HL-60/S4 treated with retinoic acid at 250 ng/mL for 4 days and 3 days (cell line): ENCODE data around the gene TBCE.

Experiments used
- in situ Hi-C: fragments of 300-500 bp; cut with MboI; formaldehyde crosslinking; loops from 2 replicates; pipeline ENCODE4 v1.7.0; 2022; ENCODE audit warnings: low sequenced_read_pairs

The TBCE gene, protein sequence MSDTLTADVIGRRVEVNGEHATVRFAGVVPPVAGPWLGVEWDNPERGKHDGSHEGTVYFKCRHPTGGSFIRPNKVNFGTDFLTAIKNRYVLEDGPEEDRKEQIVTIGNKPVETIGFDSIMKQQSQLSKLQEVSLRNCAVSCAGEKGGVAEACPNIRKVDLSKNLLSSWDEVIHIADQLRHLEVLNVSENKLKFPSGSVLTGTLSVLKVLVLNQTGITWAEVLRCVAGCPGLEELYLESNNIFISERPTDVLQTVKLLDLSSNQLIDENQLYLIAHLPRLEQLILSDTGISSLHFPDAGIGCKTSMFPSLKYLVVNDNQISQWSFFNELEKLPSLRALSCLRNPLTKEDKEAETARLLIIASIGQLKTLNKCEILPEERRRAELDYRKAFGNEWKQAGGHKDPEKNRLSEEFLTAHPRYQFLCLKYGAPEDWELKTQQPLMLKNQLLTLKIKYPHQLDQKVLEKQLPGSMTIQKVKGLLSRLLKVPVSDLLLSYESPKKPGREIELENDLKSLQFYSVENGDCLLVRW

DNA sequence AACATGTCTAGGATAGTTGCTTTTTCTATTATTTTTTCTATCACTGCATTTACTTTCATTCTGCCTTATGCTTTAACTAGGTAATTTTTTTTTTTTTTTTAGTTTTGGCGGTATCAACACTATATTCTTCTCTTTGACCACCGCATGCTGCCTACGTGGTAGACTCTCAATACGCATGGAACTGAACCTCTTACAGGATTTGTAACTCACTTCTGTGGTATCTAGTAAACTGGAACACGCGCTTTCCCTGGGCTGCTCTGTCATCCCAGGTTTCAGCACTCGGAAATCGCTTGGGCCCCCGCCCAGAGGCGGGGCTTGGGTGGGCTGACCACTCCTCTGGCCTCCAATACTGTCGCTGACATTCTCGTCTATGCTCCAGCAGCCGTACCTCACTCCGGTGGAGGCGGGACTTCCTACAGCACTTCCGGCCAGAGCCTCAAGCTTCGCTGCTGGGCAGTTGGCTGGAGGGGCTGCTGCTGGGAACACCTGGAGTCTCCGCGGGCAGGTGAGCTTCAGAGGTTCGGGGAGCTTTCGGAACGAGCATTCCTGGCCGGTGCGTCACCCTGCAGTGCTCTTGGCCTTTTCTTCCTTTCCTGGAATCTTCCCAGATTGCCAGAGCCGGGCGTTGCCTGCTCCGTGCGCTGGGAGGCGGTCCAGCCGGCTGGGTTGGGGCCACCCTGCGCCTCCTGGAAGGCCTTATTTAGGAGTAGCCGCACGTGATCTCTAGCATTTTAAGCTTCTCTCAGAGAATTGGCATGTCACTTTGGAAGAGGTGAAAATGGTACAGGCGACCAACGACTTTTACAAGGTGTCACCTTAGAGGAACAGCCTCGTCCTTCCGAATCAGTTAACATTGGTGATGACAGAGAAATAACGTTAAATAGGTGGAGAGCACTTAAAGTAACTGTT, at the start of gene TBCE:
Gene TBCE, plus strand, starts transcription at position 428 of the 909 bp plus-strand sequence. CDS start 12,623 bp downstream, outside the sequence.
- in situ Hi-C loops, result no loop called here

DNA sequence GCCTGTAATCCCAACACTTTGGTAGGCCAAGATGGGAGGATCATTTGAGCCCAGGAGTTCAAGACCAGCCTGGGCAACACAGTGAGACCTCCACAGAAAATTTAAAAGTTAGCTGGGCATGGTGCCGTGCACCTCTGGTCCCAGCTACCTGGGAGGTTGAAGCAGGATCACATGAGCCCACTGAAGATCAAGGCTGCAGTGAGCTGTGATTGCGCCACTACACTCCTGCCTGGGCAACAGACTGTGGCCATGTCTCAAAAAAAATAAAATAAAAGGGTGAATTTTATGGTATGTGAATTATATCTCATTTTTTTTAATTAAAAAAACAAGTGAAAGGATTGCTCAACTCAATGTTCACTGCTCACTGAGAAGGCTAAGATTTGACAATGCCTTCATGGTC, 48.0 kb upstream of the TBCE start:
- in situ Hi-C loops, result no loop called here

DNA sequence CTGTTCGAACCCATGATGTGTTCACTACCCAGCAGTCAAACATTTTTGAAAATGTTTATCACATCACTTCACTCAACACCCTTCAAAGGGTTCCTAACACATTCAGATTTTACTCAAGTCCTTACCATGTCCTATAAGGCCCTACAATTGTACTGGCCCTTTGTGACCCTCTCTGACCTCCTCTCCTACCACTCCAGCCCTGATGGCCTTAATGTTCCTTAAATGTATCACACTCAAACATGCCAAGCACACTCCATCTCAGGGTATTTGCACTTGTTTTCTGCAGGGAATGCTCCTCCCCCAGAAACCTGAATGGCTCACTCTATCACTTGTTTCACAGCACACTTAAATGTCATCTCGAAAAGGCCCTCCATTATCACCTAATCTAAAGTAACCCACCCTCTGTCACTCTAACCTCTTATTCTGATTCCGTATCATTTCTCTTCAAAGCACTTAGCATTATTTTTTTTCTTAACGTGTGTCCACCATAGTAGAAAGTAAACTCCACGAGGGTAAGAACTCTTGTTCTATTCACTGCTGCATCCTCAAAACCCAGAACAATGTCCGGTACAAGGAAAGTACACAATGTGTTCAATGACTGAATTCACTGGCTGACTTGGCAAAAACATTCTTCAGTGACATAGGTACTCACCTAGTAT, 46.6 kb upstream of the TBCE start:
- in situ Hi-C loops, result no loop called here

DNA sequence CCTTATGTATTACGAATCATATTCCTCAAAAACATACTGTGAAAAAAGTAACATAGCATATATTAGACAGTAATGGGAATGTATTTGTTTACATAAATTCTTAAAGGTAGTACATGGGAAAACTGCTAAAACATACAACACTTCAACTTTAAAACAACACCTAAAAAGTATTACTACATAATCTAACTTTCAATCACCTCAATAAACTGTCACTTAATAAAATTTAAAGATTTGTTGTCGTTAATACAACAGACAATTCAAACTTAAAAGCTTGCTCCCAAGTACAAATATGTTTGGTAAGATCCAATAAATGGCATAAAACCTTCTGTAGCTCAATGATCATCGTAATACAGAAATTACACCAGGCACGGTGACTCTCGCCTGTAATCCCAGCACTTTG, 42.9 kb upstream of the TBCE start:
- in situ Hi-C loops, result no loop called here

DNA sequence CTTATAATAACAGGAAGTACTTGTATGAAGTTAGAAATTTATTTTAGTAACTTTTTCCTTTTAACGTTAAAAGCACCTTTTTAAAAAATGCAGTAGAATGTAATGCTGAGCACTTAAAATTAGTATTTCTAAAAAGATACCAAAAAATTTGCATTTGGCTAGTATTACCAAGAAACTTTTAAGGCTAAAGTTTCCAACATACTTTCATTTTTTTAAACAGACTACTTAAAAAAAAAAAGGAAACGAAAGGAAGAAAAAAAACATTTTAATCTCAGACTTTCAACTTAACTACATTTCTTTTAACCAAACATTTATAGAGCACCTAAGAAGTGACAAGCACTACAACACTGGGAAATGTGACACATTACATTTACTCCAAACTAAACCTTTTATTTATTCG, 42.1 kb upstream of the TBCE start:
- in situ Hi-C loops, result no loop called here

DNA sequence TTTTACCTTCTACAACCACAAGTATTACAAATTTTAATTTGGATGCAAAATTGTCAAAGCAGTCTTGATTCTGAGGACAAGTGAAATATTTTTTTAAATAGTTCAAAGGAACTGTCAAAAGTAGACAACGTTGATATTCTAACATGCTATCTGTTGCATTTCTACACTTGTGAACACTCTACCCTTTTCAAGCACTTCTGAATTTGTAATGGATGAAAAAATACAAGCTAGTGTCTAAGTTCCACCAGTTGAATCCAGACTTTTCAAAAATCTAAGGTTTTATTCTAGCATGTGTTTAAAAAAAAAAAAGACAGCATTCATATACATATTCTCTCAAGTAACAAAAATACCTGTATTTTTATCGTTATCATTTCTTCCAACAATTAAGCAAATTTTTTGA, 41.4 kb upstream of the TBCE start:
- in situ Hi-C loops, result no loop called here

DNA sequence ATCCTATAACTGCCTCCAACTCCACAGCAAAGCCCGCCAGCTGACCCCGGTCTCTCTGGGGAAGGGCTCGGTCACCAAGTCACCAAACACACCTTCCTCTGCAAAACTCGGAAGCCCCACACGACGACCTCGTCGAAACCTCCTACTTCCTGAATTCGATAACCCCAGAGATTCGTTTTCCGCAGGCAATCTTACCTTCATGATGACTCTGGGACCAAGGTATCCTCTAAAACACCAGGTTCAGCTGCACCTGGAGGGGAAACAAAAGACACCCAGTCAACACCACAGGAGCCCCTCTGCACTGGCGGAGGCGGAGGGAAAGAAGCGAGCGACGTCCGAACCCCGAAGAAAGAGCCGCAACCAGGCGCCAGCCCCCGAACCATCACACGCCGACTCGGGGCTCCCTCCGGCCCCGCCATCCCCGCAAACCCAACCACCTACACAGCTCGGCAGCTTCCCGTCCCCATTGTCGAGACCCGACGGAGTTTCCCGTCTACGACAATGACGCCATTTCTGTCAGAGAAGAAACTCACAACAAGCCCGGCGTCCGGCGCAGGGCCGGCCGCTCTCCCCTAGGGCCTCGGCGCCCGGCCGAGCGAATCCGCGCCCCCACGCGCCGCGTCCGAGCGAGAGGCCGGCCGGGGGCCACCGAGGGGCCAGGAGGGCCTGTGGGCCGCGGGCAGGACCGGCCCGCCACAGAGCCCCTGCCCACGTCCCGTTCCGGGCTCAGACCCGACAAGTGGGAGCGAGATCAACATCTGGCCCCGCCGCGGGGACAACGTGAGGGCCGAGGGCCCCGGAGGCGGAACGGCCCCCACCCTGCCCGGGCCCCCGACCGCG, 40.3 kb upstream of the TBCE start:
- in situ Hi-C loops, result no loop called here

DNA sequence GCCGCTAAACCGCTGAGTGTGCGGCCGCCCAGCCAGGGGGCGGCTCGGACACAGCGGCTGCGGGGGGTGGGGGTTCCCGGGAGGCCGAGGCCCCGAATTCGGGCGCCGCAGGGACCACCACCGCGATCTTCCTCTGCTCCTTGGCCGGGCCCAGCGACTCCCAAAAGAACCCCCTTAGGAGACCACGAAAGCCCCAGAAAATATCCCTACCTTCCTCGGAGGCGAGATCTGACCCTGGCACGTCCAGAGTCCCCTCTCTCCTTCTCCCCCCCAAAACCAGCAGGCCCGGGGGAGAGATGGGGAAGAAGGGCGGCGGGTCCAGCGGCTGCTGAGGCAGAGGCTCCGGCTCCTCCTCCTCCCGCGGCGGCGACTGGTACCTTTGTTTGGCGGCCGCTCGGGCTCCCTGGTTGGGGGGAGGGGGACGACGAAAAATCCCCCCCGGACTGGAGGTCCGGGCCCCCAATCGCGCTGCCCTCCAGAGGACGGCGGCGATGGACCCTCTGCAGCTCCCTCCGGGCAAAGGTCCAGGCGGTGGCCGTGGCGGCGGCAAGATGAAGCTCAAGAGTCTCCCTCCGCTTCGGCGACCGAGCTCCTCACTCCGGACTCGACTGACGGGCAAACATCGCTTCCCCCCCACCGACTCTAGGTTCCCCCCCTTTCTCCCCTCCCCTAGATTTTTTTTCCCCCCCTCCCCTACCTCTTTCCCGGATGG, 39.5 kb upstream of the TBCE start, which contains the start of gene ARID4B:
Gene ARID4B, minus strand, starts transcription at position 621 of the 712 bp plus-strand sequence. CDS start 1,260 bp downstream, outside the sequence.
- in situ Hi-C loops, result no loop called here

DNA sequence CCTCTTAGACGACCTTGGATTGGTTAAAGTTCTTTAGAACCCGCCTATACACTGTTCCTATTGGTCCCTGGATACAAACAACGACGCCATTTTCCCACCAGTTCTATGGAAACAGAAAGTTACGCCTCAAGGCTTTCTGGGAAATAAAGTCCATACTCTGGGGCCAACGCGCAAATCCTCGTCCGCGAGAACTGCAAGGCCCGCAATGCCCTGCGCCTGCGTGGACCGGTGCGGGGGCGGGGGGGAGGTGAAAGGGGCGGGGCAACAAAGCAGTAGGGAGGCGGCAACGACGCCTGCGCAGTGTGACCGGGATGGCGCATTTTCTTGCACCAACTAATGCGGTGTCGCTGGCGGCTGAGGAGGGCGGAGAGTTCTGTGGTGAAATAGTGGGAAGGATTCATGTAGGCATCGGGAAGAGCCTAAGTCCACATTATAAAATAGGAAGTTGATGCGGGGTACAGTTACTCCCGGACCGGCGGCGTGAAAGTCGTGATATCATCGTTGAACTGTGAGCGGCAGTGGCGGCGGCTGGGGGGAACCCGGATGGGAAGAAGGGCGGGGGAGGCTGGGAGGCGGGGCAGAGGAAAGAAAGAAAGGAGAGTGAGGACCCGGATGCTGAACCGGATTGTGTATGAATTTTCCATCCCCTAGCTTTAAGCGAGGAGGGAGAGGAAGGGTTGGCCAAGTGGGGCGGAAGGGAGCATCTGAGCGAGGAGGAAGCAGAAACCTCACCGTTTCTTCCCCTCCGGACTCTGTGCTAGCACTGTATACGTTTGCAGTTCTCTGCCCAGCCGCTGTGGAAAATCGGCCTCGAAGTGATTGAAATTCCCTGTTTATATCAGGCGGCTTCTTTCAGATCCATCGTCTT, 38.7 kb upstream of the TBCE start, which contains the start of gene GGPS1:
Gene GGPS1, plus strand, starts transcription at position 300 of the 868 bp plus-strand sequence. CDS start 6,695 bp downstream, outside the sequence.
- in situ Hi-C loops, result no loop called here

DNA sequence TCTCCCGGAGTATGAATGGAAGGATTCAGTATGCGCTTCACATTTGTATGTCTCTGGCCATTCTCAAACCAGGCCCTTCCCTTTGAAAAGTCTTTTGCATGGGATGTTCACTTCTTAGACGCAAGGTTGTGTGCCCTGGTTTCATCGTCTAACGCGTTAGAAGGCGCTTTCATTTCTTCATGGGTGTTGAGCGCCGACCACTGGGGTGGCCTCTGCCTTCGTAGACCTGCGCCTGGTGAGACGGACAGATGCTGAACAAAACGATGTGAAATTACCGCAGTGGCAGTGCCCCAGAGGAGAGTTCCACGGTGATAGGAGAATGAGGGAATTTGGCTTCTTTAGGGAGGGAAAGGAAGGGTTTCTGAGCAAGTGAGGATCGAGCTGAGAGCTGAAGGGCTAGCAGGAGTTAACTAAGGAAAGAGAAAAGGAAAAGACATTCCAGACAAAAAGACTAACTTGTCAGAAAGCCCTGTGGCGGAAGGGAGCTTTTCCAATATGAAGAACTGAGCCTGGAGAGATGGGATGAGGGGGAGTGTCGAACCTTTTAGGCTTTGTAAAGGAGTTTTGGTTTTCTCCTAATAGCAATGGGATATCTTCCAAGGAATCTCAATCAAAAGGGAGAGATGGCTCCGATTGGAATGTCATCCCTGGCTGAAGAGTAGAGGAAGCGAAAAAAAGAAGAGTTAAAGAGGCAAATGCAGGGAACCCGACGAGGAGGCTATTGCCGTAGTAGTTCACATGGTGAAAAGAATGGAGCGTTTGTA, 37.9 kb upstream of the TBCE start:
- in situ Hi-C loops, result no loop called here

DNA sequence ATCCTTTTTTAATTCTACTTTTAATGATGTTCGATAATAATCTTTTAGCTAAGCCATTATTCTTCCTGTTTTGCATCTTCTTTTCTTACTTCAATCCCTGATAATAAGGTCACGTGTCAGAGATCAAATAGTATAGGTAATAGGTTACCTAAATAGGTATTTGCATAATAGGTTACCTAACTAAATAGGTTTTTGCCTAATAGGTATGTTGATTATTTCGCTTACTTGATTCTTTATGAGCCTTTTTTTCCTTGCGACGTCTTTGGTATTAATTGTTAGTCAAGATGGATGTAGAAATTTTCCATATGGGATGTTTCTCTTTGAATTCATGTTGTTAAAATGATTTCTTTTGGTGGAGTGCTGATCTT, 36.3 kb upstream of the TBCE start:
- in situ Hi-C loops, result no loop called here

DNA sequence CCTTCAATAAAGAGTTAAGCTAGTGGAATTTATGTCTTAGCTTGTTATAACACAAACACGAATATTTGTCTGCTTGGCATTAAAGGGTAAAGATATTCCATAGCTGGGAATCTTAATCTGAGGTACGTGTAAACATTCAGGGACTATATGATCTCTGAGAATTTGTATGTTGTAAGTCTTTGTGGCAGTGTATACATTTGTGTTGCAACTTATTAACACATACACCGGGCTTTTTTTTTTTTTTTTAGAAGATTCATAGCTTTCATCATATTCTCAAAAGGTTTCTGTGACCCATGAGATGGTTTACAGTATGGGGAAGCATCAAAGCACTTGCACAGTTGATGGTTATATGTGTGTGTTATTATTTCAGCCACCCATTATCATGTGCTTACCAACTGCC, 35.8 kb upstream of the TBCE start:
- in situ Hi-C loops, result no loop called here

DNA sequence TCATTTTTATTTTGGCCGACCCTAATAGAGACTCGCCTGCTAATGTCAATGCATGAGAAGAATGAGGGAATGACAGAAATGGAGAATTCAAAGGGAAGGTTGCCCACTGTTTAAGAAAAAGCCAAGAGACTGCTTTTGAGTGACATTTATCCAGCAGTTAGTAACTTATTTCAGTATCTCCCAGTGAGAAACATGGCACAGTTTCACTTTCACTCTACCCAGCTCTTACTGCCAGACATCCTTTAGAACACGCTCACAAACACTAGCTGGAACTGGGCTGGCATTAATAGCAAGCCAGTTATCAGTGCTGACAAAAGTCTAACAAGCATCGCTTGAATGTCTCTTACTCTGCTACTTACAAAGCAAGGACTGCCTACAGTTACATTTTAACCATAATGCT, 30.3 kb upstream of the TBCE start:
- in situ Hi-C loops, result no loop called here

DNA sequence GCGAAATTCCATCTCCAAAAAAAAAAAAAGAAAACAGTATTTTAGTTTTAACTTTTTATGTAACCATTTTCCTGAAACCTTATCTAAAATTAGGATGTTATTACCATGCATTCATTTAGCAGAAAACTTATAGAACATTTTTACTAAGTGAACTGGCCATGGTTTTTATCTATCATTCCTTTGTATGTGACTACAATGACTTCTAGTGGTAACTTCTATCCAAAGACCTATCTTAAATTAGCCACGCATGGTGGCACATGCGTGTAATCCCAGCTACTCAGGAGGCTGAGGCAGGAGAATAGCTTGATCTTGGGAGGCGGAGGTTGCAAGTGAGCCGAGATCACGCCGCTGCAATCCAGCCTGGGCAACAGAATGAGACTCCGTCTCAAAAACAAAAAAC, 27.5 kb upstream of the TBCE start:
- in situ Hi-C loops, result no loop called here

DNA sequence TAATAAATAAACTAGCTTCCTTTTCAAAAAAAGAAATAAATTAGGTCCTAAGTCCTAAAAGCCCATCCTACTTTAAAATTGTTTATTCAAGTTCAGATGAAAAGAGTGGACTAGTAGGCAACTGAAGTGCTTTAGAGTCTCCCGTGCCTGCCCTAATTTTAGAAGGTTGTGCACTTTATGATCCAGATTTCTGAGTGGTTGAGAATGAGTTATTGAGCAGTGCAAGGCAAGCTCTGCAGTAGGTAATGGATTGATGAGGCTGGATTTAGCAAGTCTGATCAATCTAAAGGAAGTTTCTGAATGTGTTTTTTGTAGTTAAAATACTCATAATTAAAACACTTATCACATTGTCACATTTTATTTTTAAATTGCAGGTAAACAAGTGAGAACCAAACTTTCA, 25.9 kb upstream of the TBCE start:
- in situ Hi-C loops, result no loop called here

DNA sequence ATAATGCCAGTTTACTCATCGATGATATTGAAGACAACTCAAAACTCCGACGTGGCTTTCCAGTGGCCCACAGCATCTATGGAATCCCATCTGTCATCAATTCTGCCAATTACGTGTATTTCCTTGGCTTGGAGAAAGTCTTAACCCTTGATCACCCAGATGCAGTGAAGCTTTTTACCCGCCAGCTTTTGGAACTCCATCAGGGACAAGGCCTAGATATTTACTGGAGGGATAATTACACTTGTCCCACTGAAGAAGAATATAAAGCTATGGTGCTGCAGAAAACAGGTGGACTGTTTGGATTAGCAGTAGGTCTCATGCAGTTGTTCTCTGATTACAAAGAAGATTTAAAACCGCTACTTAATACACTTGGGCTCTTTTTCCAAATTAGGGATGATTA, 25.2 kb upstream of the TBCE start:
- in situ Hi-C loops, result no loop called here

DNA sequence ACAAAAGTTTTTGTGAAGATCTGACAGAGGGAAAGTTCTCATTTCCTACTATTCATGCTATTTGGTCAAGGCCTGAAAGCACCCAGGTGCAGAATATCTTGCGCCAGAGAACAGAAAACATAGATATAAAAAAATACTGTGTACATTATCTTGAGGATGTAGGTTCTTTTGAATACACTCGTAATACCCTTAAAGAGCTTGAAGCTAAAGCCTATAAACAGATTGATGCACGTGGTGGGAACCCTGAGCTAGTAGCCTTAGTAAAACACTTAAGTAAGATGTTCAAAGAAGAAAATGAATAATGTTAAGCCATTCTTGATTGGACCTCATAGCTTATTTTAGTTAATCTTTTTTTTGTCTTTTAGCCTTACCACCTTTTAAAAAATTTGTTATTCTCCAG, 24.8 kb upstream of the TBCE start:
- in situ Hi-C loops, result no loop called here

DNA sequence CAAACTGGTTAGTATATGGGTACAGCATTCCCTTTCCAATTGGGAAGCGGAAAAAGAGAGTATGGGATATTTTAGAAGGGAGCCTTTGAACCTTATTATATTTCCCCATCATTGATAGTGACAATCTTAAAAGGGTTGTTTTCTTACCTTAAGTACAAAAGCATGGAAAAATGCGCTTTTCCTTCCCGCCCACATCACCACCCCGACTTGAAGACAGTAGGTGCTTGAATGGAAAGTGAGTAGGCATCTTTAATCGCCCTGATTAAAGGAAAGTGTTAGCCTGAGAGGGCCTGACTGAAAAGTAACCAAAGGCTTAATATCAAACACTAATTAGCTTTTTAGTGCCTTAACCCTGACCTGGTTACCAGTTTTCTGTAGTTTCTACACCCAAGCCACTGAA, 23.5 kb upstream of the TBCE start:
- in situ Hi-C loops, result no loop called here
